Activated CD4-positive, alpha-beta T cell treated with anti-CD3 and anti-CD28 coated beads, Interleukin-2, amount 10 ng/mL, durations not matched to agents 7 days and 5 days (primary cell): ENCODE measurements around the gene ZNF586. TPM values are rescaled to one million over a fixed set of nuclear protein-coding genes. Genes with fewer than 3 reads are reported as not detected.
A peak's percentile ranks its signal among the peaks of the same experiment; 100 is the strongest.
"Not testable (repeated sequence)": the region's sequence is repeated elsewhere in the genome, so short reads cannot be mapped to it uniquely, and the experiment has no call there.

Source experiments
- CTCF ChIA-PET: fragments of 350-600 bp; sonication (Branson Sonifier 250); formaldehyde crosslinking; loops from one replicate; lab custom pipeline; 2021; ENCODE audit warnings: antibody characterized with exemption; lab: Charles Lee
- POLR2A ChIA-PET: fragments of 350-600 bp; sonication (Branson Sonifier 250); formaldehyde crosslinking; loops from one replicate; lab custom pipeline; 2021; ENCODE audit warnings: antibody characterized with exemption; lab: Charles Lee
- DNase-seq: peaks from one replicate; pipeline ENCODE4 v3.0.0-alpha.2; 2020
- H3K27ac Mint-ChIP-seq: one replicate; pipeline ENCODE4 v1.8.0; 2021; ENCODE audit warnings: mild to moderate bottlenecking, moderate library complexity, mixed read lengths
- H3K27me3 Mint-ChIP-seq: one replicate; pipeline ENCODE4 v1.8.0; 2021; ENCODE audit warnings: mixed read lengths
- H3K36me3 Mint-ChIP-seq: one replicate; pipeline ENCODE4 v1.8.0; 2021; ENCODE audit warnings: low read depth, mixed read lengths
- H3K4me1 Mint-ChIP-seq: one replicate; pipeline ENCODE4 v1.8.0; 2021; ENCODE audit warnings: mixed read lengths
- H3K4me3 Mint-ChIP-seq: one replicate; pipeline ENCODE4 v1.8.0; 2021; ENCODE audit warnings: mild to moderate bottlenecking, moderate library complexity, mixed read lengths
- H3K9me3 Mint-ChIP-seq: one replicate; pipeline ENCODE4 v1.8.0; 2021; ENCODE audit warnings: mixed read lengths
- total RNA-seq, 2 experiments: library from RNA; stranded (reverse); gene quantifications; one replicate each; pipeline ENCODE4 v1.2.3, GENCODE V29; 2021

Gene ZNF586
- total RNA-seq, 2 experiments from 2014 or later = 26.8 to 28.4 TPM

GRCh38 chr19:57819475-57820148, 50.1 kb downstream of the ZNF586 start:
- CTCF ChIA-PET = interaction anchor here (2.0 kb wide), 1 partner anchor 30 kb away, joined by 6 read pairs; the partner anchor contains the start of gene ZNF587
- POLR2A ChIA-PET = interaction anchor here (0.7 kb wide), 1 partner anchor 31 kb away, joined by 9 read pairs; no protein-coding TSS in a partner anchor
- H3K27ac Mint-ChIP-seq = peak overlapping the region; percentile 99
- H3K4me1 Mint-ChIP-seq = peaks cover 55% of the 10 kb centered on the region
- no peaks in the 10 kb centered on the region for H3K27me3 Mint-ChIP-seq
- peak overlapping the region; percentile 96 for H3K4me3 Mint-ChIP-seq
- H3K36me3 Mint-ChIP-seq = peaks cover 36% of the 10 kb centered on the region
- H3K9me3 Mint-ChIP-seq = no peaks in the 10 kb centered on the region
- DNase-seq = peak; percentile 88

- ChIA-PET CTCF (interaction anchor here (1.2 kb wide), 1 partner anchor 22 kb away, joined by 3 read pairs; no protein-coding TSS in a partner anchor), POLR2A (no interaction called here)
- Mint-ChIP-seq H3K9me3 (no peaks in the 10 kb centered on the region), H3K27me3 (no peaks in the 10 kb centered on the region), H3K36me3 (peaks cover 40% of the 10 kb centered on the region), H3K4me3 (peak overlapping the region; percentile 96), H3K4me1 (peaks cover 46% of the 10 kb centered on the region), H3K27ac (peak overlapping the region; percentile 99)
- DNase-seq = no peak
Measured at GRCh38 chr19:57820599-57820998, 51.1 kb downstream of the ZNF586 start.

GRCh38 chr19:57821095-57821494, 51.6 kb downstream of the ZNF586 start:
- CTCF ChIA-PET = interaction anchor here (1.2 kb wide), 1 partner anchor 21 kb away, joined by 3 read pairs; no protein-coding TSS in a partner anchor
- POLR2A ChIA-PET, H3K27me3 Mint-ChIP-seq, H3K9me3 Mint-ChIP-seq, DNase-seq: not testable (repeated sequence)
- Mint-ChIP-seq H3K27ac (peak overlapping the region; percentile 99), H3K4me1 (peaks cover 44% of the 10 kb centered on the region), H3K4me3 (peak overlapping the region; percentile 96), H3K36me3 (peaks cover 44% of the 10 kb centered on the region)

GRCh38 chr19:57821501-57821900, 52.0 kb downstream of the ZNF586 start:
- H3K27ac Mint-ChIP-seq, CTCF ChIA-PET, DNase-seq, POLR2A ChIA-PET, H3K9me3 Mint-ChIP-seq, H3K27me3 Mint-ChIP-seq, H3K4me3 Mint-ChIP-seq: not testable (repeated sequence)
- Mint-ChIP-seq H3K36me3 (peaks cover 47% of the 10 kb centered on the region), H3K4me1 (peaks cover 43% of the 10 kb centered on the region)

GRCh38 chr19:57823155-57823554, 53.7 kb downstream of the ZNF586 start:
- H3K36me3 Mint-ChIP-seq = peaks cover 56% of the 10 kb centered on the region
- H3K4me3 Mint-ChIP-seq, H3K9me3 Mint-ChIP-seq, H3K27ac Mint-ChIP-seq, H3K27me3 Mint-ChIP-seq, CTCF ChIA-PET, POLR2A ChIA-PET, DNase-seq: not testable (repeated sequence)
- peaks cover 43% of the 10 kb centered on the region for H3K4me1 Mint-ChIP-seq

GRCh38 chr19:57823608-57824007, 54.1 kb downstream of the ZNF586 start:
- H3K4me3 Mint-ChIP-seq, H3K27ac Mint-ChIP-seq, H3K9me3 Mint-ChIP-seq, H3K27me3 Mint-ChIP-seq, POLR2A ChIA-PET, DNase-seq, CTCF ChIA-PET: not testable (repeated sequence)
- Mint-ChIP-seq H3K4me1 (peaks cover 39% of the 10 kb centered on the region), H3K36me3 (peaks cover 56% of the 10 kb centered on the region)

GRCh38 chr19:57825511-57825910, 56.0 kb downstream of the ZNF586 start:
- no peak overlapping the region for H3K4me3 Mint-ChIP-seq
- H3K9me3 Mint-ChIP-seq = no peaks in the 10 kb centered on the region
- H3K27me3 Mint-ChIP-seq = no peaks in the 10 kb centered on the region
- CTCF ChIA-PET = no interaction called here
- H3K36me3 Mint-ChIP-seq = peaks cover 70% of the 10 kb centered on the region
- POLR2A ChIA-PET = interaction anchor here (0.6 kb wide), 1 partner anchor 304 kb away, joined by 3 read pairs; no protein-coding TSS in a partner anchor
- no peak overlapping the region for H3K27ac Mint-ChIP-seq
- H3K4me1 Mint-ChIP-seq = peaks cover 30% of the 10 kb centered on the region
- DNase-seq = no peak

- Mint-ChIP-seq H3K4me3 (no peak overlapping the region), H3K27me3 (no peaks in the 10 kb centered on the region), H3K9me3 (no peaks in the 10 kb centered on the region), H3K36me3 (peaks cover 58% of the 10 kb centered on the region), H3K27ac (no peak overlapping the region), H3K4me1 (peaks cover 10% of the 10 kb centered on the region)
- ChIA-PET POLR2A (no interaction called here), CTCF (no interaction called here)
- no peak for DNase-seq
Measured at GRCh38 chr19:57829316-57829715, 59.8 kb downstream of the ZNF586 start.

- ChIA-PET CTCF (no interaction called here), POLR2A (no interaction called here)
- Mint-ChIP-seq H3K4me1 (peaks cover 10% of the 10 kb centered on the region), H3K4me3 (no peak within 1 kb of the TSS), H3K27ac (no peak within 1 kb of the TSS), H3K36me3 (peaks cover 54% of the 10 kb centered on the region), H3K9me3 (no peaks in the 10 kb centered on the region), H3K27me3 (no peaks in the 10 kb centered on the region)
- DNase-seq = peak; percentile 18
Measured at GRCh38 chr19:57830071-57830602, 60.7 kb downstream of the ZNF586 start, which contains the start of gene ZNF587B. ZNF587B (plus strand) TSS chr19:57830299; CDS start chr19:57830529, 230 bp downstream.

Other genes with a start within 250 kb of the ZNF586 start
- gene ZNF549, start 242.3 kb upstream of the ZNF586 start, total RNA-seq = 1 to 10 TPM; 9.0 to 9.1 TPM
- 10 to 100 TPM; 12.6 to 16.0 TPM for gene ZNF550, start 209.8 kb upstream of the ZNF586 start, total RNA-seq
- 1 to 10 TPM; 7.2 to 7.8 TPM for gene ZNF416, start 190.8 kb upstream of the ZNF586 start, total RNA-seq
- 1 to 10 TPM; 8.2 to 8.4 TPM for gene ZIK1, start 185.5 kb upstream of the ZNF586 start, total RNA-seq
- 10 to 100 TPM; 10.3 to 12.1 TPM for gene ZNF530, start 169.8 kb upstream of the ZNF586 start, total RNA-seq
- 10 to 100 TPM; 13.7 to 15.4 TPM for gene ZNF134, start 155.4 kb upstream of the ZNF586 start, total RNA-seq
- gene ZNF211, start 136.5 kb upstream of the ZNF586 start, total RNA-seq = 10 to 100 TPM; 16.5 to 17.9 TPM
- gene ZSCAN4, start 100.7 kb upstream of the ZNF586 start, total RNA-seq = not detected
- gene ZNF551, start 87.7 kb upstream of the ZNF586 start, total RNA-seq = 10 to 100 TPM; 13.4 to 16.2 TPM
- gene ZNF154, start 60.5 kb upstream of the ZNF586 start, total RNA-seq = 1 to 10 TPM; 5.0 to 5.8 TPM
- gene ZNF671, start 42.1 kb upstream of the ZNF586 start, total RNA-seq = 10 to 100 TPM; 13.9 to 14.4 TPM
- 10 to 100 TPM; 16.1 to 21.4 TPM for gene ZNF776, start 22.9 kb upstream of the ZNF586 start, total RNA-seq
- gene ZNF552, start 45.2 kb downstream of the ZNF586 start, total RNA-seq = 10 to 100 TPM in 1 of 2 experiments, 1 to 10 TPM in 1; 8.7 to 10.0 TPM
- gene ZNF587B, start 60.6 kb downstream of the ZNF586 start, total RNA-seq = 10 to 100 TPM; 16.2 to 18.4 TPM
- gene ZNF587, start 80.2 kb downstream of the ZNF586 start, total RNA-seq = 10 to 100 TPM; 35.3 to 35.6 TPM
- gene ZNF814, start 119.4 kb downstream of the ZNF586 start, total RNA-seq = 10 to 100 TPM; 20.9 to 22.2 TPM
- gene ZNF417, start 146.9 kb downstream of the ZNF586 start, total RNA-seq = 10 to 100 TPM; 30.3 to 30.7 TPM
- 1 to 10 TPM; 7.2 to 7.9 TPM for gene ZNF418, start 165.7 kb downstream of the ZNF586 start, total RNA-seq
- gene ZNF256, start 178.0 kb downstream of the ZNF586 start, total RNA-seq = 1 to 10 TPM; 9.1 to 9.3 TPM
- gene C19orf18, start 204.9 kb downstream of the ZNF586 start, total RNA-seq = under 1 TPM; 0.37 to 0.82 TPM
- 10 to 100 TPM; 11.1 to 15.3 TPM for gene ZNF606, start 233.1 kb downstream of the ZNF586 start, total RNA-seq